DOHH2 (cell line): ENCODE measurements around the gene PDZD4.

Source experiments
- CTCF ChIP-seq: fragments of 200-600 bp; sonication (generic); IDR thresholded peaks from one replicate; pipeline ENCODE4 v1.5.1; 2014; ENCODE audit warnings: antibody characterized with exemption, mild to moderate bottlenecking, low read depth, low read length; ENCODE audit not compliant: poor library complexity, severe bottlenecking
- EZH2phosphoT487 ChIP-seq: fragments of 200-600 bp; sonication (generic); IDR thresholded peaks from 2 replicates; pipeline ENCODE4 v1.6.1; 2017; ENCODE audit warnings: borderline replicate concordance, mild to moderate bottlenecking, antibody characterized with exemption, low read length, moderate library complexity, mixed read lengths

DNA sequence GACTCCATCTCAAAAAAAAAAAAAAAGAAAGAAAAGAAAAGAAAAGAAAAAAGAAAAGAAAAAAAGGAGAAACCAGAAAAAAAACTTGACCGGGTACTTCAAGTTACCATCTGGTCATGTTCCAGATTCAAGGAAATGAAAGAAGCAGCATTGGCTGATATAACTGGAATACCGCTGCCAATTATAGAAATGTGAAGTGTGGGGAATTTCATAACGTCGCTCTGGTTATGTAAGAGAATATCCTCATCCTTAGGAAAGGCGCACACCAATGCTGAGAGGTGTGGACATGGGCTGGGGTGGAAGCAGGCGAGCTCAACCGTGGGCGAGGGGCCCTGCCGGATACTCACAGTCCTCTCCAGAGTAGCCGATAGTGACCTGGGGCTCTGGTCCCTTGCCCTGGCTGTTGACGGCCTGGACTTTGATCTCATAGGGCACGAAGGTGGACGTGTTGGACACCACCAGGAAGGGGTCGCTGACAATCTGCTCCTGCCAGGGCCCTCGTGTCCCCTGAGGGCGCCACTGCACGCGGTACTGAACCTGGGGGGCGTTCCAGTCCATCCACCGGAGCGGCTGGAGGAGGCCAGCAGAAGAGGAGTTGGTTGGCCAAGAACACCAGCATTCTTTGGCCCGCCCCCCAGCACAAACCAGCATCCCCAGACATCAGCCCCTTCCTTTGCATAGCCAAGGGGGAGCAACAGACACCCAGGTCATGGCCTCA, 36.1 kb upstream of the PDZD4 start:
- TF ChIP-seq CTCF (no peak), EZH2phosphoT487 (no peak)
